Occipital lobe (tissue), 2 donors: ENCODE measurements around the gene RAB9A. TPM values are rescaled to one million over a fixed set of nuclear protein-coding genes. Genes with fewer than 3 reads are reported as not detected.

Experiments
- DNase-seq: peaks from one replicate; lab custom pipeline; 2025; lab: John Stamatoyannopoulos, UW
- total RNA-seq: library from RNA; depleted of rRNA; stranded (reverse); fragments of >200 nt; gene quantifications from one replicate; pipeline ENCODE4 v1.2.3, GENCODE V29; 2014

The RAB9A gene
- total RNA-seq, 1 donor from 2014 or later, result 29.2 TPM

- no peak for DNase-seq
These were observed 58.9 kb downstream of the RAB9A start for GRCh38 chrX:13747836-13748235.

DNA sequence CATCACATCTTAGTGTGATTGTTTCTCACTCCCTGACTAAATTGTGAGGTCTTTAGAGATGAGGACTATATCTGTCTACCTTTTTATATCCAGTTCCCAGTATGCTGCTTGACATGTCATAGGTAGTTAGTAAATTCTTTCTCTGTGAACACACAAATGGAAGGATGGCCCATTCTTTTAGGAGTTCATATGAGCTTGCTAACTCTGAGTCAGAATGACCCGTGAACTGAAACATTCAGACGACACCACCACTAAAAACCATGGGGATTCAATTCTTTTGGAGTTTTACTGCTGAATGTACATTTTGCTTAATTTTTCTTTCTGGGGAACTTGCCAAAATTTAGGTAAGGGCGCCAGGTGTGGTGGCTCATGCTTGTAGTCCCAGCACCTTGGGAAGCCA, 59.6 kb downstream of the RAB9A start:
- DNase-seq, result no peak

GRCh38 chrX:13750204-13750603, 61.3 kb downstream of the RAB9A start:
- no peak for DNase-seq

DNA sequence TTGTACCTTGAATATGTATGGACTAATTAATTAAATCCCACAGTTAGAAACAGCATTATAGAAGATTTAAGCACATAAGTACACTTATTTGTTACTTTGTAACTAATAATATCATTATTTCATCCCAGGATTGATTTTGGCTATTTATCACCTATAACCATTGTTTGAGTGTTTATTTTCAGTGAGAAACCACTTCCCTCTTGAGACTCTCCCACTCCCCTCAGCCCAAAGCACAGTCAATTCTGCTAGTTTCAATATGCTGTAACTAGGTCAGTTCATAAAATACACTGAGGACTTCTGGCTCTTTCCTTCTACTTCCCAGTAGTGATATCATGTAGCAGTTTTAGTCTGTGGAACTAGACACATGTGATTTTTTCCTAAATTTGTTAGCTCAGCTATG, 61.9 kb downstream of the RAB9A start:
- no peak for DNase-seq

DNA sequence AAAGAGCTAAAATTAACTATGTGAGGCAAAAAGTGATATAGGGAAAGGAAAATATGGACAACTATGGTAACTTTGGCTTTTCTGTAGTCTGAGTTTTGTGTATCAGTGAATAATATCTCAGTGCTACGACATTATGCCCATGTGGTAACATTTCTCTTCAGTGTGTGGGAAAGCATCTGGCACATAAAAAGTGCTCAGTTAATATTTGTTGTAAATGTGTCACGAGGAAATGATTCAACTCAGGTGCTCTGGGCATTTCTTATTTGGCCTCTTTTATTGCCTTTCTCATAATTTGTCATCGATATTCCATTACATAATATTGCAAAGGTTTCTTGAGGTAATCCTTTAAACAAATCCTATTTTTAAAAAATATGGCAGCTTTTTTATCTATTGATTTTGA, 63.2 kb downstream of the RAB9A start:
- no peak for DNase-seq

GRCh38 chrX:13752646-13753045, 63.7 kb downstream of the RAB9A start:
- no peak for DNase-seq

DNA sequence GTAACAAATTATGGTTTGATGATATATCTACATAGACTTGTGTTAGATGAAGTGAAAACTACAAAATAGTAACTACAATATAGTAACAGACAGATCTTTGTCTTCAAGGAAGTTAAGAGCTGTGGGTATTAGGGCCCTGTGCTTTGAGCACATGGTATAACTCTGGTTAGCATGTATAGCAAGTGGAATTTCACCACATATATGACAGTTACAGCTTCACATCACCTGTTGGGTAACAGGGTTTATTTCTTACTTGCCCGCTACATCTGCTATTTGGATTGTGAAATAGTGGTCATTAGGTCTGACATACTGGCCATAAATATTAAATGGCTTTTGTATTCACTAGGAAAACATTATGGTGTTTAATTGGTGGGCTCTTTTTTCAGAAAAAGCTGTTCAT, 65.8 kb downstream of the RAB9A start:
- no peak for DNase-seq

DNA sequence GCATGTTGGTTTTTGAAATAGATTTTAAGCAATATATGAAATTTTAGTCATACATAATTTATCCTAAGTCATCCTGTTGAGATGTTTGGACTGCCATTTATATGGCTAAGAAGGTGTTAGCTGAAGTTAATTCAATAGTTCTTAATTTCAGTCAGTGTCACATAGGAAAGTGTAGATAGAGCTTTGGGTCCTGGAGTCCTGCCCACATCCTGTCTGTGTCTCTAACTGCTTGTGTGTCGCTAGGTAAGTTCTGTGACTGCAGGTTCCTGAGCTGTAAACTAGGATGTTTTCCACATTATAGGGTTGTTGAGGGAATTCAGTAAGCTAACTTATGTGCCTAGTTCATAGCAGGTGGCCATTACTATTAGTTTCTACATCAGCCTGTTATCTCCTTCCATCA, 66.3 kb downstream of the RAB9A start:
- no peak for DNase-seq

- DNase-seq, result no peak
These were observed 67.5 kb downstream of the RAB9A start for GRCh38 chrX:13756381-13756780.

- DNase-seq, result no peak
These were observed 70.3 kb downstream of the RAB9A start for GRCh38 chrX:13759152-13759718.

Other genes starting within 250 kb of the RAB9A start
- gene EGFL6, start 119.5 kb upstream of the RAB9A start, total RNA-seq, result 0.31 TPM
- gene TCEANC, start 36.0 kb upstream of the RAB9A start, total RNA-seq, result 14.7 TPM
- gene TRAPPC2, start 45.5 kb downstream of the RAB9A start, total RNA-seq, result 76.7 TPM
- 20.7 TPM for gene OFD1, start 45.6 kb downstream of the RAB9A start, total RNA-seq
- 418 TPM for gene GPM6B, start 128.0 kb downstream of the RAB9A start, total RNA-seq